ENCODE data around the gene HOXA5.

Gene HOXA5

DNA sequence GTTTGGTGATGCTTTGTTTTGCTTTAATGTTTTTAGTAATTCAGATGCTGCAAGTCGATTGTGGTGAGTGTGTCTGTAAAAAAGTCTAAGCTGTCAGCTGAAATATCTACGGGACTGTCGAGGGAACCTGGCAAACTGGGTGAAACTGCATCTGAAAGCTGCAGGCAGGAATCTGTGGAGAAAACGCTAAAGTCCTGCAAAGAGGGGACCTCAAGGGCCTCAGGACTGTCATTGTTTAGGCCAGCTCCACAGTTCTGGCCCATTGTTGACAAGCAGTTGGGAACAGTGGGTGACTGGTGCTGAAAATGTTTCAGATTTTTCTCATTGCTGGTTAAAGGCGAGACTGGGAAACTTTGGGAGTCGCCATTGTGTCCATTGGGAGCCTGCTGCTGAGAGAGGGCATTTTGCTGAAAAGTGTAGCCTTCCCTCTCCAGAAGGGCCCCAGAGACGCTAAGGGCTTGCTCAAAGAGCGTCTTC, 42.7 kb downstream of the HOXA5 start:
- ATAC-seq (ENCODE audit: low read depth): no peak
- no peak overlapping the region for H3K27ac ChIP-seq (ENCODE audit: poor library complexity, severe bottlenecking)
- TF ChIP-seq, protein P1, sequence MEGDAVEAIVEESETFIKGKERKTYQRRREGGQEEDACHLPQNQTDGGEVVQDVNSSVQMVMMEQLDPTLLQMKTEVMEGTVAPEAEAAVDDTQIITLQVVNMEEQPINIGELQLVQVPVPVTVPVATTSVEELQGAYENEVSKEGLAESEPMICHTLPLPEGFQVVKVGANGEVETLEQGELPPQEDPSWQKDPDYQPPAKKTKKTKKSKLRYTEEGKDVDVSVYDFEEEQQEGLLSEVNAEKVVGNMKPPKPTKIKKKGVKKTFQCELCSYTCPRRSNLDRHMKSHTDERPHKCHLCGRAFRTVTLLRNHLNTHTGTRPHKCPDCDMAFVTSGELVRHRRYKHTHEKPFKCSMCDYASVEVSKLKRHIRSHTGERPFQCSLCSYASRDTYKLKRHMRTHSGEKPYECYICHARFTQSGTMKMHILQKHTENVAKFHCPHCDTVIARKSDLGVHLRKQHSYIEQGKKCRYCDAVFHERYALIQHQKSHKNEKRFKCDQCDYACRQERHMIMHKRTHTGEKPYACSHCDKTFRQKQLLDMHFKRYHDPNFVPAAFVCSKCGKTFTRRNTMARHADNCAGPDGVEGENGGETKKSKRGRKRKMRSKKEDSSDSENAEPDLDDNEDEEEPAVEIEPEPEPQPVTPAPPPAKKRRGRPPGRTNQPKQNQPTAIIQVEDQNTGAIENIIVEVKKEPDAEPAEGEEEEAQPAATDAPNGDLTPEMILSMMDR (IDR thresholded peaks at IDR 0.05; ENCODE audit: poor library complexity, severe bottlenecking): no peak
- H3K4me1 ChIP-seq (ENCODE audit: insufficient read depth, poor library complexity, severe bottlenecking): peaks cover 7% of the 10 kb centered on the region
- no peak for DNase-seq (ENCODE audit: low spot score)
- H3K36me3 ChIP-seq (ENCODE audit: low read depth): peaks cover 16% of the 10 kb centered on the region
- H3K27me3 ChIP-seq (ENCODE audit: insufficient read depth, poor library complexity, severe bottlenecking): no peaks in the 10 kb centered on the region
- no peak overlapping the region for H3K4me3 ChIP-seq (ENCODE audit: severe bottlenecking)
- no peaks in the 10 kb centered on the region for H3K9me3 ChIP-seq (ENCODE audit: severe bottlenecking)

DNA sequence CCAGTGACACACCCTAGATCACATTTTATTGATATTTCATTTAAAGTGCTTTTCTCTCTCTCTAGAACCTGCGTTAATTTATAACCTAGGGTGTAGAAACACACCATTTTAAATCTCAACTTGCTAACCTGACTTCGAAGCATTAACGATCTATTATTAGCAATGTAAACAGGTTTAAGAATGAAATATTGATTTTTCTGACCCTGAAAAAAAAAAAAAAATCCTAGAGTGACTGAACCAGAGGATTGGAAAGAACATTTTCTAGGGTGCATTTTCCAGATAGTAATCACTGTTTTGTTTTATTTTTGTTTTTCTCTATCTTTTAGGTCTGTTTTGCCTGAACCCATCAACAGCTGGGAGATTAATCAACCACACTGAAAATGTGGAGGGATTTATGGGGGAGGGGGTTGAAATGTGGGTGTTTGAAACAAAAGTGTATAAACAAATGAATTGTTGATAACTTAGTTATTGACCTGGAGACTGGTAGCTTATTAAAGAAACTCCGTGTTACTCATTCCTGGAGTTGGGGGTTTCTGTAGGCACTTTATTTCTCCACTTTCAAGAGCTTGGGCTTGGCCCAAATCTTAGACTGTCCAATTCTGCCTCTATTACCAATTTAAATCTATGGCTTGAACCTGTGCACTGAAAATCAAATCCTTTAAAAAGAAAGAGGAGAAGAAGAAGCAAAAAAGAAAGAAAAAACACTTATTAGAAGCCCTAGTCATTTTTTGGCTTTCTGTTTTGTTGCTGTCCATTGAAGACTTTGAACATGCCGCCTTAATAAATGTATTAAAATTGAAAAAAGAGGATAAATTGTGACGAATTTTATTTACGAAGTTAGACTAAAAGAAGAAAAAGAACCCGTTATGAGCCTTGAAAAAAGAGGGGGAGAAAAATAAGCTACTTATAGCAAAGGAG, 43.8 kb downstream of the HOXA5 start:
- no peak overlapping the region for H3K4me3 ChIP-seq (ENCODE audit: severe bottlenecking)
- TF ChIP-seq, protein P1 (IDR thresholded peaks at IDR 0.05; ENCODE audit: poor library complexity, severe bottlenecking): no peak
- ATAC-seq (ENCODE audit: low read depth) (no peak), DNase-seq (ENCODE audit: low spot score) (no peak)
- peak overlapping the region; percentile 85 for H3K27ac ChIP-seq (ENCODE audit: poor library complexity, severe bottlenecking)
- no peaks in the 10 kb centered on the region for H3K9me3 ChIP-seq (ENCODE audit: severe bottlenecking)
- H3K4me1 ChIP-seq (ENCODE audit: insufficient read depth, poor library complexity, severe bottlenecking): peaks cover 7% of the 10 kb centered on the region
- no peaks in the 10 kb centered on the region for H3K27me3 ChIP-seq (ENCODE audit: insufficient read depth, poor library complexity, severe bottlenecking)
- H3K36me3 ChIP-seq (ENCODE audit: low read depth): peaks cover 16% of the 10 kb centered on the region

DNA sequence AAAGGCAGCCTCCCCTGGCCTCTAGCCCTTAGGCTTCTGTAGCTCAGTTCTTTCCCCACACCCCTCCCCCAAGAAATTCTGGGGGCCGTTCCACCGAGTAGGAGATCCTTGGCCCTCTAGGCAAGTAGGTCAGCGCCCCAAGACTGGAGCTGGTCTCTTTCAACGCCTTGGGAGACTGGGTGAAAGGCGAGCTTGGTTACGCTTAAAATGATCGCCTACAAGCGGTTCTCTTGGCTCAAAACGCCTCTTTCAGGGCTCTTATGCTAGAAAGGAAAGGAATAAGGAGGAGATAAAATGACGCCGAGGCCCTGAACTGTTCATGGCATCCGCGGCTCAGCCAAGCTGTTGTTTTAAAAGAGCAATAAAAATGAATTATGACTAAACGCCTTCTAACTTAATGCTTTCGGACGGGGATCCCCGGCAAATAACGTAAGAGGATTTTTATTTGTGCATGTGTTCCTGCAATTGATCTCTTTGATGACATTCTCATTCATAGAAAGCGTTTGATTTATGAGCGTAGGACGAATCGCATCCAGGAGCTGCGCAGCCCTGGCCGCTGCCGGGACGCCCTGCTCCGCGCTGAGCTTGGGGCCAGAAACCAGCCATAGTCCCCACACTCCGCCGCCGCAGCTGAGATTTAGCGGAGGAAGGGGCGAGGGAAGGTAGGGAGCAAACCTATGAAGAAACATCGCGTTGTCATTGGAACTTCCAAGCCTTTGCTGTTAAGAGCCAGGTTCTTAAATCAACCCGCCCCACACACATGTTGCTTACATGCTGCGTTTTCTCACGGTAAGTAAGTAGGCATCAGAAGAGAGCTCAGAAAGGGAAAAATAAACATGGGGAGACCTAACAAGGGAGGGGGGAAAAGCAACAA, 44.7 kb downstream of the HOXA5 start:
- ATAC-seq (ENCODE audit: low read depth) (peak; percentile 17), DNase-seq (ENCODE audit: low spot score) (no peak)
- peaks cover 16% of the 10 kb centered on the region for H3K36me3 ChIP-seq (ENCODE audit: low read depth)
- peak overlapping the region; percentile 66 for H3K4me3 ChIP-seq (ENCODE audit: severe bottlenecking)
- peak overlapping the region; percentile 85 for H3K27ac ChIP-seq (ENCODE audit: poor library complexity, severe bottlenecking)
- no peaks in the 10 kb centered on the region for H3K9me3 ChIP-seq (ENCODE audit: severe bottlenecking)
- peaks cover 7% of the 10 kb centered on the region for H3K4me1 ChIP-seq (ENCODE audit: insufficient read depth, poor library complexity, severe bottlenecking)
- TF ChIP-seq, protein P1 (IDR thresholded peaks at IDR 0.05; ENCODE audit: poor library complexity, severe bottlenecking): no peak
- H3K27me3 ChIP-seq (ENCODE audit: insufficient read depth, poor library complexity, severe bottlenecking): no peaks in the 10 kb centered on the region

GRCh38 chr7:27097686-27098577, 45.5 kb downstream of the HOXA5 start:
- no peaks in the 10 kb centered on the region for H3K9me3 ChIP-seq (ENCODE audit: severe bottlenecking)
- TF ChIP-seq, protein P1 (IDR thresholded peaks at IDR 0.05; ENCODE audit: poor library complexity, severe bottlenecking): peak; percentile 26
- no peaks in the 10 kb centered on the region for H3K27me3 ChIP-seq (ENCODE audit: insufficient read depth, poor library complexity, severe bottlenecking)
- peak; percentile 39 for ATAC-seq (ENCODE audit: low read depth)
- H3K27ac ChIP-seq (ENCODE audit: poor library complexity, severe bottlenecking): peak overlapping the region; percentile 85
- H3K36me3 ChIP-seq (ENCODE audit: low read depth): peaks cover 16% of the 10 kb centered on the region
- DNase-seq (ENCODE audit: low spot score): no peak
- H3K4me1 ChIP-seq (ENCODE audit: insufficient read depth, poor library complexity, severe bottlenecking): peaks cover 7% of the 10 kb centered on the region
- peak overlapping the region; percentile 66 for H3K4me3 ChIP-seq (ENCODE audit: severe bottlenecking)
